ENCODE results near the gene CDON. TPM values are rescaled to one million over a fixed set of nuclear protein-coding genes. Genes with fewer than 3 reads are reported as not detected.
A peak's percentile ranks its signal among the peaks of the same experiment; 100 is the strongest.

The CDON gene
- total RNA-seq, 2 donors from 2014 or later = 1.8 to 2.6 TPM

GRCh38 chr11:125945797-125946520, 116.7 kb downstream of the CDON start, which contains the start of gene VSIG10L2:
Gene VSIG10L2, plus strand, starts transcription at chr11:125946044. Its CDS starts 12 bp downstream, at chr11:125946056.
- H3K27me3 Mint-ChIP-seq = peaks cover 3% of the 10 kb centered on the region
- H3K4me1 Mint-ChIP-seq = no peaks in the 10 kb centered on the region
- H3K9me3 Mint-ChIP-seq = no peaks in the 10 kb centered on the region
- H3K36me3 Mint-ChIP-seq (ENCODE audit: low read depth) = no peaks in the 10 kb centered on the region
- no peak within 1 kb of the TSS for H3K27ac Mint-ChIP-seq
- no peak within 1 kb of the TSS for H3K4me3 Mint-ChIP-seq
- no peak for ATAC-seq (replicated peaks)

GRCh38 chr11:125945011-125945796, 117.5 kb downstream of the CDON start:
- ATAC-seq (replicated peaks) = no peak
- Mint-ChIP-seq H3K36me3 (ENCODE audit: low read depth) (no peaks in the 10 kb centered on the region), H3K27me3 (peaks cover 3% of the 10 kb centered on the region), H3K27ac (no peak overlapping the region), H3K4me1 (no peaks in the 10 kb centered on the region), H3K9me3 (no peaks in the 10 kb centered on the region), H3K4me3 (no peak overlapping the region)

GRCh38 chr11:125944350-125945010, 118.2 kb downstream of the CDON start:
- Mint-ChIP-seq H3K27me3 (peaks cover 3% of the 10 kb centered on the region), H3K4me3 (no peak overlapping the region), H3K9me3 (no peaks in the 10 kb centered on the region), H3K4me1 (no peaks in the 10 kb centered on the region), H3K27ac (no peak overlapping the region), H3K36me3 (ENCODE audit: low read depth) (no peaks in the 10 kb centered on the region)
- ATAC-seq (replicated peaks) = no peak

GRCh38 chr11:125943661-125944349, 118.9 kb downstream of the CDON start:
- Mint-ChIP-seq H3K4me3 (no peak overlapping the region), H3K27me3 (no peaks in the 10 kb centered on the region), H3K9me3 (peaks cover 2% of the 10 kb centered on the region), H3K4me1 (no peaks in the 10 kb centered on the region), H3K36me3 (ENCODE audit: low read depth) (no peaks in the 10 kb centered on the region), H3K27ac (no peak overlapping the region)
- ATAC-seq (replicated peaks) = no peak

GRCh38 chr11:125942771-125943428, 119.8 kb downstream of the CDON start:
- no peak overlapping the region for H3K4me3 Mint-ChIP-seq
- peaks cover 5% of the 10 kb centered on the region for H3K9me3 Mint-ChIP-seq
- H3K4me1 Mint-ChIP-seq = no peaks in the 10 kb centered on the region
- ATAC-seq (replicated peaks) = no peak
- H3K36me3 Mint-ChIP-seq (ENCODE audit: low read depth) = no peaks in the 10 kb centered on the region
- no peaks in the 10 kb centered on the region for H3K27me3 Mint-ChIP-seq
- H3K27ac Mint-ChIP-seq = no peak overlapping the region

- H3K36me3 Mint-ChIP-seq (ENCODE audit: low read depth) = no peaks in the 10 kb centered on the region
- H3K9me3 Mint-ChIP-seq = peaks cover 5% of the 10 kb centered on the region
- H3K27ac Mint-ChIP-seq = no peak overlapping the region
- no peaks in the 10 kb centered on the region for H3K27me3 Mint-ChIP-seq
- ATAC-seq (replicated peaks) = peak; percentile 80
- no peaks in the 10 kb centered on the region for H3K4me1 Mint-ChIP-seq
- H3K4me3 Mint-ChIP-seq = no peak overlapping the region
These were observed 120.8 kb downstream of the CDON start for GRCh38 chr11:125941619-125942611.

GRCh38 chr11:125941267-125941618, 121.4 kb downstream of the CDON start:
- no peak overlapping the region for H3K27ac Mint-ChIP-seq
- peaks cover 5% of the 10 kb centered on the region for H3K9me3 Mint-ChIP-seq
- no peaks in the 10 kb centered on the region for H3K36me3 Mint-ChIP-seq (ENCODE audit: low read depth)
- H3K4me3 Mint-ChIP-seq = no peak overlapping the region
- H3K4me1 Mint-ChIP-seq = no peaks in the 10 kb centered on the region
- no peak for ATAC-seq (replicated peaks)
- H3K27me3 Mint-ChIP-seq = no peaks in the 10 kb centered on the region

- H3K9me3 Mint-ChIP-seq = peaks cover 5% of the 10 kb centered on the region
- no peaks in the 10 kb centered on the region for H3K36me3 Mint-ChIP-seq (ENCODE audit: low read depth)
- H3K27me3 Mint-ChIP-seq = no peaks in the 10 kb centered on the region
- no peak overlapping the region for H3K4me3 Mint-ChIP-seq
- no peaks in the 10 kb centered on the region for H3K4me1 Mint-ChIP-seq
- no peak for ATAC-seq (replicated peaks)
- H3K27ac Mint-ChIP-seq = no peak overlapping the region
These were observed 122.5 kb downstream of the CDON start for GRCh38 chr11:125940145-125940544.

- ATAC-seq (replicated peaks) = no peak
- Mint-ChIP-seq H3K27me3 (no peaks in the 10 kb centered on the region), H3K36me3 (ENCODE audit: low read depth) (no peaks in the 10 kb centered on the region), H3K4me3 (no peak overlapping the region), H3K27ac (peak overlapping the region; percentile 63), H3K4me1 (no peaks in the 10 kb centered on the region), H3K9me3 (peaks cover 5% of the 10 kb centered on the region)
These were observed 123.6 kb downstream of the CDON start for GRCh38 chr11:125939081-125939521.

GRCh38 chr11:125938418-125938817, 124.2 kb downstream of the CDON start:
- Mint-ChIP-seq H3K4me1 (no peaks in the 10 kb centered on the region), H3K4me3 (no peak overlapping the region), H3K9me3 (peaks cover 5% of the 10 kb centered on the region), H3K36me3 (ENCODE audit: low read depth) (no peaks in the 10 kb centered on the region), H3K27me3 (no peaks in the 10 kb centered on the region), H3K27ac (peak overlapping the region; percentile 63)
- ATAC-seq (replicated peaks) = no peak

- Mint-ChIP-seq H3K27me3 (peaks cover 2% of the 10 kb centered on the region), H3K36me3 (ENCODE audit: low read depth) (no peaks in the 10 kb centered on the region), H3K4me3 (no peak overlapping the region), H3K27ac (no peak overlapping the region), H3K9me3 (peaks cover 5% of the 10 kb centered on the region), H3K4me1 (no peaks in the 10 kb centered on the region)
- no peak for ATAC-seq (replicated peaks)
These were observed 127.0 kb downstream of the CDON start for GRCh38 chr11:125935618-125936199.

- ATAC-seq (replicated peaks) = no peak
- Mint-ChIP-seq H3K4me3 (no peak overlapping the region), H3K36me3 (ENCODE audit: low read depth) (no peaks in the 10 kb centered on the region), H3K9me3 (peaks cover 5% of the 10 kb centered on the region), H3K27me3 (peaks cover 7% of the 10 kb centered on the region), H3K4me1 (no peaks in the 10 kb centered on the region), H3K27ac (no peak overlapping the region)
These were observed 127.6 kb downstream of the CDON start for GRCh38 chr11:125935056-125935455.

- Mint-ChIP-seq H3K4me3 (no peak overlapping the region), H3K27ac (no peak overlapping the region), H3K27me3 (peaks cover 10% of the 10 kb centered on the region), H3K9me3 (peaks cover 5% of the 10 kb centered on the region), H3K36me3 (ENCODE audit: low read depth) (no peaks in the 10 kb centered on the region), H3K4me1 (no peaks in the 10 kb centered on the region)
- ATAC-seq (replicated peaks) = no peak
These were observed 128.2 kb downstream of the CDON start for GRCh38 chr11:125934473-125934872.

Data from activated T-helper 17 cell treated with anti-CD3 and anti-CD28 coated beads, Interleukin-2, amount 50 U/mL, for 72 hours (primary cell).